NCI-H2029 (cell line): ENCODE results near the gene MARK1.
"Not testable (repeated sequence)": the region's sequence is repeated elsewhere in the genome, so short reads cannot be mapped to it uniquely, and the experiment has no call there.

Experiments used
- DNase-seq: peaks from one replicate; lab custom pipeline; 2025; lab: John Stamatoyannopoulos, UW

MARK1 gene

DNA sequence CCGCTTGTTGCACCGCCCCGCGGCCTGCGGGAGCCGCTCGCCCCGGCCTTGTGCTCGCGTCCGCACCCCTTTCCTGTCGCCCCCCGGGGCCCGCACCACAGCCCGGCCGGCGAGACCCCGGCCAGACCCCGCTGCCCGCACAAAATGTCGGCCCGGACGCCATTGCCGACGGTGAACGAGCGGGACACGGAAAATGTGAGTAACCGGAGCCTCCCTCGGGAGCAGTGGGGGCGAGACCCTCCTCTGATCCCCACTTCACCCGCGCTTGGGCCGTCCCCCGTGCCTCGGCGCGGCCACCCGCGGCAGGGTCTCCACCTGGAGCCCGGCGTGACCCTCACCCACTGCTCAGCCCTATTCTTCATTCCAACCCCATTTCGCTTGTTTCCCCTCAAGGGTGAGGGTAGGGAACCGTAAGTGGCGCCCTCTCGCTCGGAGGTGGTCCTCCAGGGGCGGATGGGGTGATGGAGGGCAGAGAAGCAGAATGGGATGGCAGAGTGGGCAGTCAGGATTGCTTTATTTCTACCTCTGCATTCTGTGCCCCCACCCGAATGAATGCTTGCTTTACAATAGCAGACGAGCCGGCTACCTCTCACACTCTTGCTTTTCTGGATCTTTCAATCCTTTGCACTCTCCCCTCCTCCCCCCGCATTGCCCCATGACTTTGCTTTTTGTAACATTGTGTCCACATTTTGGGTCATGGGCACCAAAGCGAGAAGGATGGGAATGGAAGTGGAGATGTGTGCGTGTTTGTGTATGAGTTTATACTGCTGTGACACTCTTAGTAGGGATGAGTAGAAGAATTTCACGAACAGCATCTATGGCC lies 954 bp downstream of the MARK1 start:
- no peak for DNase-seq

DNA sequence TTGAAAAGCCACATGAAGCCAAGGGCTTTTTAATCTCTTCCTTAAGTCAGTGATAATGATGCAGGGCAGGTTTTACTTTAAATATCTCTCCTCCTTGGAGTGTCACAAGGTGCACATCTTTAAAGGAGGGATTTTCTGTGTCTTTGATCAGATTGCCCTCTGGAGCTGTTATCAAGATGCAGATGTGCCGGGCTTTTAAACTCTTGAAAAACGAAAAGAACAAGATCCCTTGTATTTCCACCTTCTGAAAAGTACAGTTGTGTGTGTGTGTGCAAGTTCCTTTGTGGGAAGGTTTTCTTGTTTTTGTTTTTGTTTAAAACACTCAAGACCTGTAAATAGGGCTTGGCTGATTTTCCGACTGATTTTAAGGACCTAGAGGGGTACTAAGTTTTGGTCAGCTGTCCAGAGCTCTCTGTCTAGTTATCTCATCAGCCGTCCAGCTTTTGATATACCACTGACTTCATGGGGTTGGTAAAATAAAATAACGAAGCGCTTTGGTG lies 1.6 kb downstream of the MARK1 start:
- no peak for DNase-seq

DNA sequence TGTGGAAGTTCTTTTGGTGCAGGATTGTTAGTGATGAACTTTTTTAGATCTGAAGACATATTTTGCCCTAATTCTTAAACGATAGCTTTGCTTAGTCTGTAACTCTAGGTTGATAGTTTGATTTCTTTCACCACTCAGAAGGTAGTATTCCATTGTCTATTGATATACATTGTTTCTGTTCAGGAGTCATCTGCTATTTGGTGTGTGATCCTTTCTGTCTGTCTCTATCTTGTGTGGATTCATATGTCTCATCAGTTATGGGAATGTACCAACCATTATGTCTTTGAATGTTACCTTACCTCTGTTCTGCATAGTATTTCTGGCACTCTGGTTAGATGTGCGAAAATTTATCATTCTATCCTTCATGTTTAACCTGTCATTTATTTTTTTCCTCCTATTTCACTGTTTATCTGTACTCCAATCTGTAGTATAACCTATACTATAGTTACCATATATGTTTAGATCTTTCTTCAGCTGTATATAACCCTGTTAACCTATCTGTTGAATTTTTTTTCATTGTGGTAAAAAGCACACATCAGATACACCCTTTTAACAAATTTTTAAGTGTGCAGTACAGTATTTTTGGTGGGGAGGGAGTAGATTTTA lies 5.7 kb downstream of the MARK1 start:
- no peak for DNase-seq

DNA sequence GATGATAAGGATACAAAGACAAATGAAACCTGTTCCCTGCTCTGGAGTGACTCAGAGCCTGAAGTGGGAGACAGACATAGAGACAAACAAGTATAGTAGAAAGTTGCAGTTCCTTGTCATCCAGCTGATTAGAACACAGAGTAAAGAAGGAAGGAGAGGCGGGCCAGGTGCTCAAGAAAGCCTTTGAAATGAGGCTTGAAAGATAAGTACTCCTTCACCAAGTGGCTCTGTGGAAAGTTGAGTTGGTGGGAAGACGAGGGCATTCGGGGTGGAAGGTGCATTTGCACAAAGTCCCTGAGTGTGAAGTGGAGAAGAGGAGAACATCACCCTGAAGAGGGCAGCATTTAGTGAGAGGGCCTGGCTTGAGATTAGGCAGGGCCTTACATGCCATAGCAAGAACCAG lies 17.0 kb downstream of the MARK1 start:
- no peak for DNase-seq

DNA sequence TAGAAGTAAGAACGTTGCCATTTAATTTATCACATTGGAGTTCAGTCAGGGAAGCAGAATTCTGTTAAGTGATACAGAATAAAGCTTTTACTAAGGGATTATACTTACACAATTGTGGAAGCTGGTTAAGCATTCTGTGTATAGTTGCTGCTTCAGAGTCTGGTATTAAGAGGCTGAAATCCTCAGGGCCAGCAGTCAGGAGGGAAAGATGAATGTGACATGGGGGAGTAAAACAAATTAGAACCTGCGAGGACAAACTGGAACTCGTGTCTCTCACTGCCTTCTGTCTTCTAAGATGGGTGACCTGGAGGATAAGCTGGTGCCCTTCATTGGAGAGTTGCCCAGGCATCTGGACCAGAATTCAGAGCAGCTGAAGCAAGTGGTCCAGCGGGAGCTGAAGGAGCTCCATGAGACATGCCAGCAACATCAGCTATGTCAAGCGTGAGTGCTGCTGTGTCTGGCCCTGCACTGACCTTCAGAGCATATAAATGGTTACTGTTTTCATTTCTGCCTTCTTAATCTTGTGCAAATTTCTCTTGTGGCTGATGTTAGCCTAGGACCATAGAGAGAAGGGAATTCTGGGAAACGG lies 23.0 kb downstream of the MARK1 start:
- no peak for DNase-seq

DNA sequence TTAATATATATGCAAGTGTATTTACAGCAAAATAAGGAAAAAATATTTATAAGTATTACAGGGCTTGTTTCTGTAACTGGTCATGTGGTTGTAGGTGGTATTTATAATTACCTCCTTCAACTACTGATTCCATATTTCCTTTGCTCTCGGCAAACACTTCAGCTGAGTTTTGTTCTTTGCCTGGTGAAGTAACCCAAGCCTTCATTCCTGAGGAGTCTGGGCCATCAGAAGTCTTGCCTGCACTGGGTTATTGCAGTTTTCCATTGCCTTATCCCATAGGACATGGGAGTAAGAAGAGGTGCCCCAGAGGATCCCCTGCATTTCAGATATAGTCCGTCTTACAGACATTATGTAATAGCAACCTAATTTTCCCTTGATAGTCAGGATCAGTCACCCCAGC lies 23.8 kb downstream of the MARK1 start:
- DNase-seq: no peak

DNA sequence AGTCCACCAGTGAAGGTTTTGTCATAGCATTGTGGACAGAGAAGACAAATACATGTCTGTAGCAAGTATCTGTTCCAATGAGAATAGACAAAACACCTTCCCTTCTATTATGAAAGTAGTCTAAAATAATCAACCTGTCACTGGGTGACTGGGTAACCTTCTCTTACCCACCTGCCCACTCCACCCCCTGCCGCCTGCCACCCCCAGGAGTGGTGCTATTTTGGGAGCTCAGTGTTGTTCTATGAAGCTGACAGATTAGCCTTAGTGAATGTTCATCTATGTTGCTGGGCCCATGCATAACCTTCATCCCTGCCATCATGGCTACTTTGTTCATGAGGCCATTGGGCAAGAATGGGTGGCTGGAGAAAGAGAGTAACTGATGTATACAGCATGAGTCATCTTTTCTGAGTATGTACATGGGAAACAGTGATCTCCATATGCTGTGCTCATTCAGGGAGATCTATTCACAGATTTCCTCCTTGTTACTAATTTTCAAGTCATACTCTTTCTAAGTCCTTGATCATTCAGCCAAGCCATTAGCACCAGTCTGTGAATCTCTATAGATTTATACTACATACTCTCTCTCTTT lies 24.8 kb downstream of the MARK1 start:
- no peak for DNase-seq

DNA sequence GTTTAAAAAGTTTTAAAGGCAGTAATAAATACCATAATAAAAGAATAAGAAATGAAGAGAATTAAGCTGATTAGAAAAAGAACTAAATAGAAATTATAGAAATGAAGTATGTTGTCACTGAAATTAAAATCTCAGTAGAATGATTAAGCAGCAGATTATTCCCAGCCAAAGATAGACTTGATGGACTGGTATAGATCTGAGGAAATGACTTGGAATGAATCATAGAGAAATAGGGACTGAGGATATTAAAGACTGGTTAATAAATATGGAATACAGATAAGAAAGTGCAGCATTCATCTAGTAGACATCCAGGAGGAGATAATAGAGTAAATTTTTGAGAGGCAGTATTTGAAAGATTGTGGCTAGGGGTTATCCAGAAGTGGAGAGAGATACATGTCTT lies 28.7 kb downstream of the MARK1 start:
- no peak for DNase-seq

DNA sequence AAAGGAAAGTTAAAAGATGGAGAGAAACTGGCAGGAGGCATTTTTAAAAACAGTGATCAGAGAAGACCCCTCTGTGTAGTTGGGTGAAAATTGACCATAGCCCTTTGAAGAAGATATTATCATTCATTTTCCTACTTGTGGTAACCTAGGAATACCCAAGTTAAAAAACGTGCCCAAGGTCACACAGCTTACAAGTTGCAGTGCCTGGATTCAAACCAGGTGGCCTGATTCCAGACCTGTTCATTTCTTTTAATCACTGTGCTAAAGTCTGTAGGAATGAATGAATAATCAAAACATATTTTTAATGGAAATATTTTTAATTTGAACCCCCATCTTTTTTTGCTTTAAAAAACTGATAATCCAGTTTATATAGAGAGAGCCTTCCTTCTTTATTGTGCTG lies 35.6 kb downstream of the MARK1 start:
- no peak for DNase-seq

DNA sequence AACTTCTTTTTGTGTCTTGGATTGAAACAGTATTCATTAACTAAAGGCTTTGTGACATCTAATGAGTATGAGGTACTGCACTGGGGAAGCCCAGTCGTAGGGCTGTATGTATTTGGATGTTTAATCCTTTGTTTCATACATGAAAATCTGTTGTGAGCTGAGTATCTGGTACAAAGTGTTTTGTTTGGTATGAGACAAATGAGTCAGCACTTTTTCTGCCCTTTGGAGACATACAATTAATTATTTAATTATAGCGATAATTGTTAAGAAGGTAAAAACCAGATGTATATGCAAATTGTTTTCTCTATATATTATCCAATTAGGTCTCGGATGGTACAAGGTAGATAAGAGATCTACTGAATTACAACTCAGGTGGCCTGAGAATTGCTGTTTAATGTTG lies 36.3 kb downstream of the MARK1 start:
- no peak for DNase-seq

DNA sequence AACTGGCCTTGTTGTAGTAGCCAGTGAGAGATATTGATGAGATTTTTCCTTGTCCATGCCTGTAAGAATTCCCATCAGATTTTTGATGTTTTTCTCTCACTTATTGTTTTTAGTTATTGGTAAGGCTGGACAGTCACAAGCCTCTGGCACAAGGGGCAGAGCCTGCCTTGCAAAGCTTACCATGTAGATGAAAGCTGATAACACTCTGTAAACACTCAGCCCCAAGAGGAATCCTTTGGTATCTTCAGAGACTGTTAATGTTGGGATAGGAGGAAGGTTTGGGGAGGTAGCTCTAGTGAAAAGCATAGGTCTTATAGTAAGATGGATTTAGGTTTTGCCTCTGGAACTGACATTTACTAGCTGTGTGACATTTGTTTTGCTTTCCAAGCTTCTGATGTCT lies 37.7 kb downstream of the MARK1 start:
- DNase-seq: peak; percentile 47

DNA sequence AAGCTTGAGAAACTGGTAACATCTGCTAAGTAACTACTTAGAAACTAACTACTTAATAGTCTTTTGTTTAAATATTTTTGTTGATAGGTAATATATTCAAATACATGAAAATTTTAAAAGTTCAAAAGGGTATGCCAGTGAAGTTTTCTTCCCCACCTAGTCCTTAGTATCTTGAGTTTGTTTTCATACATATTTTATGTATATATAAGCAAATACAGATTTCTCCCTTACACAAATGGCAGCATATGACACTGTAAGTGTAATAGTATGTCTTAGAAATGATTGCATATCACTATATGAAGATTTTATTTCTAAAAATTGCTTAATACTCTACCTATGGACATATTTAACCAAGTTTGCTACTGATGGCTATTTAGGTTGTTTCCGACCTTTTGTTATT lies 38.9 kb downstream of the MARK1 start:
- DNase-seq: no peak

DNA sequence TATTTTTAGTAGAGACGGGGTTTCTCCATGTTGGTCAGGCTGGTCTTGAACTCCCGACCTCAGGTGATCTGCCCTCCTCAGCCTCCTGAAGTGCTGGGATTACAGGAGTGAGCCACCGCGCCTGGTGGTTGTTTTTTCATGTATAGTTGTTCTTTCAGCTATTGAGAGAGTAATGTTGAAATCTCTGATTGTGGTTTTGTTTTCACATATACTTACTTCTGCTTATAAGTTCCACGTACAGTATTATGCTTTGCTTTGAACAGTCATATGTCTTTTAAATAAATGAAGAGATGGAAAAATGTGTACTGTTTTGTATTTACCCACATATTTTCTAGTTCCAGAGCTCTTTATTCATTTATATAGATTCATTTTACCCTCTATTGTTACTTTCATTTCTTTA lies 44.5 kb downstream of the MARK1 start:
- no peak for DNase-seq

DNA sequence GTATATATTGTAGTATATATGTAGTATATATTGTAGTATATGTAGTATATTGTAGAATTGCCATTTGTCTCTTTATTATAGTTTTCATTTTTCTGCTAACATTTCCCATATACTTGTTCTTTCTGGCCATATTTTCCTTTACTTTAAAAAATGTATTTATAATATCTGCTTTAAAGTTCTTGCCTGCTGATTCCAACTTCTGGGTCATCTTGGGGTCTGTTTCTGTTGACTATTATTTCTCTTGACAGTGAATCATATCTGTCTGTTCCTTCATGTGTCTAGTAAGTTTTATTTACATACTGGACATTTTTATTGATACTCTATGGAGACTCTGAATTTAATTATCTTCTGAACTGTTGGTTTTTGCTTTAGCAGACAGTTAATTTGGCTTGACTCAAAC lies 45.9 kb downstream of the MARK1 start:
- DNase-seq: no peak

DNA sequence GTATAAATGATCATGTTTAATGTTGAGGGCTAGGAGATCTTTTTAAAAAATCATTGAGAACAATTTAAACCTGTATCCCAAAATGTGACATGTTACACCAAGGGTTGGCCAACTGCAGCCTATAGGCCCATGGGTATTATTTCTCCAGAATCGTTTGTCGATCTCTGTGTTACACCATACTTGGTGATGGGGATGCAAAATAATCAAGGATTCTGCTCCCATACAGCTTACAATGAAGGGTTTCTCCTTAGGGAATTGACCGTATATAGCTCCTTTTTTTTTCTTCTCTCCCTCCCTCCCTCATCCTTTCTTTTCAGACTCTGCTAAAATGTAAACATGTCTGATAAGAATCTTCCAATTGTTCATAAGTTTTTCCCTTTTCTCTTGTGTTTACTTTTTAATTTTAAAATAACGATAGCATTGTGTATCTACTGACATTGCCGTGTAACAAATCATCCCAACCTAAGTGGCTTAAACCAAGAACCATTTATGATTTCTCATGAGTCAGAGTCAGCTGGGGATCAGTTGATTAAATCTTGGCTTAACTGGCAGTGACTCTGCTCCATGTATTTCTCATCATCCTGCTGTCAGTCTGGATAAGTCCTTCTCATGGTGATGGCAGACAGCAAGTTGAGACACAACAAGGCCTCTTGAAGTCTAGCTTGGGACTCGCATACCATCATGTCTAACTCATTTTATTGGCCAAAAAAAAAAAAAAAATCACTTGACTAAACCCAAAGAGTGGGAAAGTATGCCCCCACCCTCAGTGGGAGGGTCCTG lies 48.0 kb downstream of the MARK1 start:
- DNase-seq: no peak

DNA sequence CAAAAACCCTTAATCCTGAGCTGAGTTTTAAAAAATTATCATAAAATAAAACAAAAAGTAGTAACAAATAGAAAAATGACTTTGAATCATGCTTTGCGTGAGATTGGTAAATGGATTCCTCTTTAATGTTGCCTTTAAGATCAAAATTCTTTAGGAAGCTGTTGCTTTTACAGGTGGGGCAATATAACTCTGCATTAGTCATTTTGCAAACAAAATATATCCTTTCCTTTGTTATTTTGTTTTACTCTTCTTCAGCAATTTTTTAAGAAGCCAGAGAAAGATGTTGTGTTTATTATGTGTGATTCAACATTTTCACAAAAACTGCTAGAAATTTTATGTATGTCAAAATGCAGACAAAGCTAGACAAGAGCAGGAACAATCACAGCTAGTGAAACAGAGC lies 50.0 kb downstream of the MARK1 start:
- DNase-seq: no peak

DNA sequence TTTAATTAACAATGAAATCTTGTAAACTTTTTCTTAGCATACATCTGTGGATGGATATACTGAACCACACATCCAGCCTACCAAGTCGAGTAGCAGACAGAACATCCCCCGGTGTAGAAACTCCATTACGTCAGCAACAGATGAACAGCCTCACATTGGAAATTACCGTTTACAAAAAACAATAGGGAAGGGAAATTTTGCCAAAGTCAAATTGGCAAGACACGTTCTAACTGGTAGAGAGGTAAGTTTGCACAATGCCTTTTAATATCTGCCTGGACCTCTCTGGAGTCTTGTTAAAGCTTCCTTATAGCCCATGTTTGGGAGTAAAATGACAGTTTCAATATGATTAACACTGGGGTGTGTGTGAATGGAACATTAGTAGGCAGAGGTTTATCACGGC lies 51.4 kb downstream of the MARK1 start:
- no peak for DNase-seq

DNA sequence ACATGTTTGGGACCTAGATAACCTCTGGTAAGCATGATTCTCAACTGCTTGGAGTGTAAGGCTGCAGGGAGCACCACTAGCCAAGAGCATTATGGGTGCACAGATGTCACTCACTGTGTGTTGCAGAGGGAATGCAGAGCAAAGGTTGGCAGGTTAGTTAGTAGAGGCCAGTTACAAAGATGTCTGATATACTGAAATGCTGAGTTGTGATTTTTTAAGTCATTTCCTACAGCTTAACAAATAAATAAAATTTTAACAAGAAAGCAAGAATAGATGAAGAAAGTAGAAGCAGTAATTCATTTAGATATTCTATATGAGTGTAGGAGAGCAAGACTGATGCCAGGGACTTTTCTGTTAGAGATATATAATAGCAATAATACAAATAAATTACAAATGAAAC lies 64.8 kb downstream of the MARK1 start:
- no peak for DNase-seq

DNA sequence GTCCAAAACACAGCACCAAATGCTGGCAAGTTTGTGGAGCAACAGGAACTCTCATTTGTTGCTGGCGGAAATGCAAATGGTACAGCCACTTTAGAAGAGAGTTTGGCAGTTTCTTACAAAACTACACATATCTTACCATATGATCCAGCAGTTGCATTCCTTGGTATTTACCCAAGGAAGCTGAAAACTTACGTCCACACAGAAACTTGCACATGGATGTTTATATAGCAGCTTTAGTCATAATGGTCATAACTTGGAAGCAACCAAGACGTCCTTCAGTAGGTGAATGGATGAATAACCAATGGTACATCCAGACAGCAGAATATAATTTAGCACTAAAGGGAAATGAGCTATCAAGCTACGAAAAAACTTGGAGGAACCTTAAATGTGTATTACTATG lies 66.4 kb downstream of the MARK1 start:
- DNase-seq: no peak

DNA sequence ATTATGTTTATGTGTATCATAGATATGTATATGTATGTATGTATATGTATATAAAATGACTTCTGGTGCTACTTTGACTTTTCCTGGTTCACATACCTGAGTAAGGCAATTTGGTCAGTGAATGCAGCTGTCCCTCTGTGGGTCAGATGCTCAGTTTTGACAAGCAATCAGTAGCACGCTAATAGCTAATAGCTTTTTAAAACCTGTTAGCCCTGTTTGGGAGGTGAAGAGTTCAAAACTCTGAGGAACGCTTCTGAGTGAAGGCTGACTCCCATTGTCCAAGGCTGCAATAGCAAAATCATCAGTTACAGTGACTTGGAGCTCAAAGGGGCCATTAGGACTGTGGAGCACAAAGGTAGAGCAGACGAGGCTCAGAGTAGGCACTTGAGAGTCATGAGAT lies 67.2 kb downstream of the MARK1 start:
- DNase-seq: no peak

DNA sequence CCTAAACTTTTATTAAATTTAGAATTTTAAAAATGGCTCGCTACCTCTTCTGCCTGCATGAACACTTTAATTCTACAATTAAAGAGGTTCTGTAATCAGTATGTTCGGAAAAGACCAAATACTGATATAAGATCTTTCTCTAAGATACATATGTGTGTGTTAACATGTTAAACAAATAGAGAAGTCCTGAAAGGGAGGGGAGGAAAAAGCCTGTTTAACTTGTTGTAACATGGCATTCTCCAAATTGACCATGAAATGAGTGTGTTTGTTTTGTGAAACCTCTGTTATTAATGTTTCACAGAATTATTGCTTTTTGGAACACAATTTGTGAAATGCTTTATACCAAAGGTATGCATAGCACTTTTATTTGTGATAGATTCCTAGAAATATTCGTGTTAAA lies 77.0 kb downstream of the MARK1 start:
- no peak for DNase-seq

DNA sequence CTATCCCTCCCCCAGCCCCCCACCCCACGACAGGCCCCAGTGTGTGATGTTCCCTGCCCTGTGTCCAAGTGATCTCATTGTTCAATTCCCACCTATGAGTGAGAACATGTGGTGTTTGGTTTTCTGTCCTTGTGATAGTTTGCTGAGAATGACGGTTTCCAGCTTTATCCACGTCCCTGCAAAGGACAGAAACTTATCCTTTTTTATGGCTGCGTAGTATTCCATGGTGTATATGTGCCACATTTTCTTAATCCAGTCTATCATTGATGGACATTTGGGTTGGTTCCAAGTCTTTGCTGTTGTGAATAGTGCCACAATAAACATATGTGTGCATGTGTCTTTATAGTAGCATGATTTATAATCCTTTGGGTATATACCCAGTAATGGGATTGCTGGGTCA lies 77.7 kb downstream of the MARK1 start:
- not testable (repeated sequence) for DNase-seq
